T-cell (primary cell): ENCODE results near the gene ASMTL. TPM values are rescaled to one million over a fixed set of nuclear protein-coding genes. Genes with fewer than 3 reads are reported as not detected.

ENCODE experiments used
- ATAC-seq, 4 experiments: fragments of 200-7000 bp in 3 of 4; fragments of 150-1000 bp in 1 of 4; cut with Tn5 transposase; replicated peaks in 1 of 4; 1 replicate in 3 of 4; 2 replicates in 1 of 4; pipeline ENCODE4 v1.10.0; 2021; ENCODE audit warnings: moderate library complexity in 3 of 4, mild to moderate bottlenecking in 2 of 4, moderate number of reproducible peaks in 1 of 4
- CTCF ChIA-PET, 2 donors: fragments of 300-600 bp; sonication (Branson Sonifier 250); formaldehyde crosslinking; loops; one replicate each; lab custom pipeline; 2022; ENCODE audit warnings: antibody characterized with exemption in 2 of 2; lab: Charles Lee
- POLR2A ChIA-PET, 2 donors: fragments of 300-600 bp; sonication (Branson Sonifier 250); formaldehyde crosslinking; loops; one replicate each; lab custom pipeline; 2022; ENCODE audit warnings: antibody characterized with exemption in 2 of 2; lab: Charles Lee
- DNase-seq, 35 experiments: peaks; one replicate each; pipeline versions ENCODE4 v3.0.0 to v3.0.0-alpha.2; 2013 to 2023
- H3K27ac ChIP-seq: one replicate; pipeline ENCODE4 v1.5.1; 2013; ENCODE audit warnings: low read length
- H3K27me3 ChIP-seq, 2 experiments: replicated peaks in 1 of 2; 1 replicate in 1 of 2; 2 replicates in 1 of 2; pipeline versions ENCODE4 v1.6.1 to v1.7.0; 2013; ENCODE audit warnings: low read length in 1 of 2, mixed read lengths in 1 of 2; ENCODE audit not compliant: control insufficient read depth in 2 of 2, insufficient read depth in 2 of 2; ENCODE audit errors: extremely low read depth in 1 of 2
- H3K36me3 ChIP-seq, 2 donors: 1 replicate in 1 of 2; 2 replicates in 1 of 2; pipeline versions ENCODE4 v1.6.1 to v1.7.0; 2013; ENCODE audit warnings: low read length in 1 of 2; ENCODE audit not compliant: control insufficient read depth in 2 of 2, insufficient read depth in 1 of 2; ENCODE audit errors: extremely low read depth in 1 of 2
- H3K4me1 ChIP-seq, 2 experiments: 1 replicate in 1 of 2; 2 replicates in 1 of 2; pipeline versions ENCODE4 v1.6.1 to v1.7.0; 2013; ENCODE audit warnings: low read length in 2 of 2, mixed read lengths in 1 of 2; ENCODE audit not compliant: insufficient read depth in 2 of 2, control insufficient read depth in 1 of 2; ENCODE audit errors: extremely low read depth in 1 of 2
- H3K4me3 ChIP-seq, 2 donors: 1 replicate in 1 of 2; 2 replicates in 1 of 2; pipeline versions ENCODE4 v1.5.1 to v1.7.0; 2013; ENCODE audit warnings: mild to moderate bottlenecking in 2 of 2, low read length in 1 of 2, moderate library complexity in 1 of 2; ENCODE audit not compliant: control insufficient read depth in 1 of 2; ENCODE audit errors: extremely low read depth in 1 of 2
- H3K9me3 ChIP-seq: 2 replicates; pipeline ENCODE4 v1.7.0; 2013
- H3K27ac Mint-ChIP-seq, 2 donors: one replicate each; pipeline ENCODE4 v1.8.0; 2020 to 2021; ENCODE audit warnings: mild to moderate bottlenecking in 2 of 2, mixed read lengths in 2 of 2
- H3K27me3 Mint-ChIP-seq, 2 donors: one replicate each; pipeline ENCODE4 v1.8.0; 2021 to 2022; ENCODE audit warnings: mixed read lengths in 2 of 2
- H3K36me3 Mint-ChIP-seq: one replicate; pipeline ENCODE4 v1.8.0; 2021; ENCODE audit warnings: mixed read lengths
- H3K4me1 Mint-ChIP-seq, 3 donors: one replicate each; pipeline ENCODE4 v1.8.0; 2020 to 2022; ENCODE audit warnings: mixed read lengths in 3 of 3, mild to moderate bottlenecking in 1 of 3
- H3K4me3 Mint-ChIP-seq, 3 donors: one replicate each; pipeline ENCODE4 v1.8.0; 2020 to 2022; ENCODE audit warnings: mild to moderate bottlenecking in 3 of 3, mixed read lengths in 3 of 3, moderate library complexity in 3 of 3
- H3K9me3 Mint-ChIP-seq, 3 donors: one replicate each; pipeline ENCODE4 v1.8.0; 2020 to 2022; ENCODE audit warnings: mixed read lengths in 3 of 3
- WGBS: methylation state at CpG from one replicate; pipeline ENCODE4 v1.1.5; 2013; ENCODE audit warnings: missing lambda C conversion rate; ENCODE audit not compliant: insufficient coverage; 5-methylcytosine and 5-hydroxymethylcytosine counted together
- total RNA-seq, 35 experiments: library from RNA in 6 of 35; stranded (reverse) in 6 of 35; fragments of 120-200 nt in 1 of 35; gene quantifications; one replicate each; pipeline versions ENCODE4 v1.2.1 to v1.2.4 and lab custom pipeline; 2013 to 2026

The ASMTL gene
- total RNA-seq, 5 donors from 2014 or later (not counting 1 experiment from before 2014, with no cell fraction given): 44.9 to 48.8 (median 45.4) TPM

- Histone ChIP-seq H3K27ac (no peak overlapping the region), H3K27me3 (no peaks in the 10 kb centered on the region), H3K4me1 (peaks cover 3 to 13% of the 10 kb centered on the region in 2 experiments), H3K4me3 (no peak overlapping the region), H3K9me3 (no peaks in the 10 kb centered on the region), H3K36me3 (peaks cover 0 to 16% of the 10 kb centered on the region in 2 donors)
- POLR2A ChIA-PET: no interaction called here
- Mint-ChIP-seq H3K4me3 (no peak overlapping the region), H3K27me3 (no peaks in the 10 kb centered on the region), H3K27ac (no peak overlapping the region), H3K9me3 (no peaks in the 10 kb centered on the region), H3K4me1 (peaks cover 14 to 34% (median 20%) of the 10 kb centered on the region in 3 donors), H3K36me3 (peaks cover 4% of the 10 kb centered on the region)
- WGBS: 96% methylated on average over 8 of the region's 15 CpGs
- ATAC-seq (no peak), DNase-seq (no peak)
- CTCF ChIA-PET: no interaction called here
These were observed 55.7 kb downstream of the ASMTL start for GRCh38 chrX:1397001-1397400.

DNA sequence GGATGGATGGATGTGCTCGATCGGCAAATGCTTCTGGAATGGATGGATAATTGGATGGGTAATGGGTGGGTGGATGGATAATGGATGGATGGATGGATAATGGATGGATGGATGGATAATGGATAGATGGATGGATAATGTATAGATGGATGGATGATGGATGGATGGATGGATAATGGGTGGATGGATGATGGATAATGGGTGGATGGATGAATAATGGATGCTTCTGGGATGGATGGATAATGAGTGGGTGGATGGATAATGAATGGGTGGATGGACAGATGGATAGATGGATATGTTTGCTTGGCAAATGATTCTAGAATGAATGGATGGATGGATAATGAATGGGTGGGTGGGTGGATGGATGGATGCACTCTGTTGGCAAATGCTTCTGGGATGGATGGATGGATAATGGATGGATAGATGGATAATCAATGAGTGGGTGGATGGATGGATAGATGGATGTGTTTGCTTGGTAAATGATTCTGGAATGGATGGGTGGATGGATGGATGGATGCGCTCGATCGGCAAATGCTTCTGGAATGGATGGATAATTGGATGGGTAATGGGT, 57.0 kb downstream of the ASMTL start:
- H3K27me3 Mint-ChIP-seq: no peaks in the 10 kb centered on the region
- 99% methylated on average over 5 of the region's 5 CpGs for WGBS
- no peak overlapping the region for H3K4me3 ChIP-seq
- peaks cover 0 to 7% of the 10 kb centered on the region in 2 donors for H3K36me3 ChIP-seq
- peaks cover 8 to 20% of the 10 kb centered on the region in 2 experiments for H3K4me1 ChIP-seq
- no peaks in the 10 kb centered on the region for H3K9me3 Mint-ChIP-seq
- CTCF ChIA-PET: no interaction called here
- no peak for ATAC-seq
- H3K9me3 ChIP-seq: no peaks in the 10 kb centered on the region
- peaks cover 7% of the 10 kb centered on the region for H3K36me3 Mint-ChIP-seq
- H3K27ac ChIP-seq: no peak overlapping the region
- peaks cover 19 to 39% (median 27%) of the 10 kb centered on the region in 3 donors for H3K4me1 Mint-ChIP-seq
- DNase-seq: no peak
- peak overlapping the region in 2 of 3 donors; percentile 1 to 14 for H3K4me3 Mint-ChIP-seq
- H3K27ac Mint-ChIP-seq: peak overlapping the region in 1 of 2 donors; percentile 3
- POLR2A ChIA-PET: no interaction called here
- no peaks in the 10 kb centered on the region for H3K27me3 ChIP-seq

- no peaks in the 10 kb centered on the region for H3K9me3 ChIP-seq
- DNase-seq: peak in 1 of 35 experiments; percentile 12
These were observed 57.8 kb downstream of the ASMTL start for GRCh38 chrX:1394731-1395501.

GRCh38 chrX:1393871-1394615, 58.7 kb downstream of the ASMTL start:
- H3K27ac Mint-ChIP-seq: peak overlapping the region; percentile 44 to 87
- ATAC-seq: no peak
- peaks cover 5 to 22% of the 10 kb centered on the region in 2 donors for H3K36me3 ChIP-seq
- H3K9me3 Mint-ChIP-seq: no peaks in the 10 kb centered on the region
- ChIA-PET POLR2A (no interaction called here), CTCF (no interaction called here)
- H3K4me3 Mint-ChIP-seq: peak overlapping the region; percentile 80 to 92 (median 90)
- no peak for DNase-seq
- no peak overlapping the region for H3K4me3 ChIP-seq
- no peaks in the 10 kb centered on the region for H3K27me3 ChIP-seq
- H3K9me3 ChIP-seq: no peaks in the 10 kb centered on the region
- peaks cover 12 to 37% of the 10 kb centered on the region in 2 experiments for H3K4me1 ChIP-seq
- no peak overlapping the region for H3K27ac ChIP-seq
- peaks cover 12% of the 10 kb centered on the region for H3K36me3 Mint-ChIP-seq
- H3K4me1 Mint-ChIP-seq: peaks cover 30 to 43% (median 41%) of the 10 kb centered on the region in 3 donors
- 95% methylated on average over 16 of the region's 16 CpGs for WGBS
- no peaks in the 10 kb centered on the region for H3K27me3 Mint-ChIP-seq

More at GRCh38 chrX:1394731-1395501, 57.8 kb downstream of the ASMTL start:
- WGBS: 93% methylated on average over 22 of the region's 22 CpGs
- Histone ChIP-seq H3K27ac (no peak overlapping the region), H3K4me1 (peaks cover 12 to 28% of the 10 kb centered on the region in 2 experiments), H3K27me3 (no peaks in the 10 kb centered on the region), H3K36me3 (peaks cover 0 to 13% of the 10 kb centered on the region in 2 donors), H3K4me3 (no peak overlapping the region)
- Mint-ChIP-seq H3K4me3 (peak overlapping the region; percentile 39 to 92 (median 53)), H3K9me3 (no peaks in the 10 kb centered on the region), H3K4me1 (peaks cover 23 to 39% (median 34%) of the 10 kb centered on the region in 3 donors), H3K27ac (no peak overlapping the region), H3K36me3 (peaks cover 7% of the 10 kb centered on the region), H3K27me3 (no peaks in the 10 kb centered on the region)
- ATAC-seq: no peak
- ChIA-PET POLR2A (no interaction called here), CTCF (no interaction called here)

GRCh38 chrX:1392376-1393068, 60.2 kb downstream of the ASMTL start:
- Mint-ChIP-seq H3K27me3 (no peaks in the 10 kb centered on the region), H3K4me1 (peaks cover 45 to 58% (median 56%) of the 10 kb centered on the region in 3 donors), H3K27ac (peak overlapping the region; percentile 80 to 93), H3K9me3 (no peaks in the 10 kb centered on the region), H3K36me3 (peaks cover 26% of the 10 kb centered on the region), H3K4me3 (peak overlapping the region; percentile 90 to 92 (median 91))
- WGBS: under 1% methylated on average over 43 of the region's 76 CpGs
- Histone ChIP-seq H3K4me1 (peaks cover 18 to 46% of the 10 kb centered on the region in 2 experiments), H3K27ac (peak overlapping the region; percentile 76), H3K4me3 (peak overlapping the region; percentile 61 to 72), H3K36me3 (peaks cover 14 to 37% of the 10 kb centered on the region in 2 donors), H3K9me3 (no peaks in the 10 kb centered on the region), H3K27me3 (no peaks in the 10 kb centered on the region)
- POLR2A ChIA-PET: no interaction called here
- DNase-seq (peak in 4 of 35 experiments; percentile 28 to 40 (median 30)), ATAC-seq (peak; percentile 23 to 36 (median 32))
- CTCF ChIA-PET: no interaction called here
